NCI-H2196 (cell line): Measurements from ENCODE around the gene RIMKLB.
"Not testable (repeated sequence)": the region's sequence is repeated elsewhere in the genome, so short reads cannot be mapped to it uniquely, and the experiment has no call there.

Source experiments
- DNase-seq: peaks from one replicate; lab custom pipeline; 2025; ENCODE audit not compliant: unreplicated experiment; lab: John Stamatoyannopoulos, UW

Gene RIMKLB

DNA sequence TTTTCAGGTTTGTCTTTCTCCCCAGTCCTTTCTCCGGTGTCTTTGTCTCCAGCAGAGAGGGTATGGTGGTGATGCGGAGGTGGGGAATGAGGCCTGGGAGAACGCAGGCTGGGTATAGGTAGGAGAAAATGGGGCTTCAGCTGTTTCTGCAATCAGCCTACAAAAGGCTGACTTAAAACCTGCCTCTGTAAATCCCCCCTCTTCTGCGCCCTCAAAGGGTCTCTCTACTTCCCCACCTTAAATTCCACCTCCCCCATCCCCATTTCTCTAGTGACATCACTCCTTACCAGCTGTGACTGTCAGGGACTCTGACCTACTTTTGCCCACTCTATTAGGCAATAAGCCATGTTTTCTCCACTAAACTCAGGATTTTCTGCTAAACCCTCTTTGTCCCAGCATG, 8.1 kb upstream of the RIMKLB start:
- DNase-seq: no peak

DNA sequence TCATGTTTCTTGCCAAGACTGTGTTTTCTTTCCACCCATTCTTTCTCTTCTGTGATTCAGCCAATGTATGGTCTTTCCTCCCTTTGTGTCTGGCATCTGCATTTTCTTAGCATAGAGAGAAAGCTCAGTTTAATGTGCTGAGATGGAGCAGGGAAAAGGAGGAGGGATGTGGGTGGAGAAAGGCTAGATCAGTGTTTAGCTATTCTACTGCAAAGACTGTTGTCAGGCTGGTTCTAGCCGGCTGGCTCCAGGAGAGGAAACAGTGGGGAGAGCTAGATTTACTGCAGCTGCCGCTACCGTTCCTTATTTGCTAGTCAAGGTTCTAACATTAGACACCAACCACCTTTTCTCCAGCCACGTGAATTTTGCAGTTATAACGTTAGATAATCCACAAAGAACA, 5.2 kb upstream of the RIMKLB start:
- peak; percentile 49 for DNase-seq

DNA sequence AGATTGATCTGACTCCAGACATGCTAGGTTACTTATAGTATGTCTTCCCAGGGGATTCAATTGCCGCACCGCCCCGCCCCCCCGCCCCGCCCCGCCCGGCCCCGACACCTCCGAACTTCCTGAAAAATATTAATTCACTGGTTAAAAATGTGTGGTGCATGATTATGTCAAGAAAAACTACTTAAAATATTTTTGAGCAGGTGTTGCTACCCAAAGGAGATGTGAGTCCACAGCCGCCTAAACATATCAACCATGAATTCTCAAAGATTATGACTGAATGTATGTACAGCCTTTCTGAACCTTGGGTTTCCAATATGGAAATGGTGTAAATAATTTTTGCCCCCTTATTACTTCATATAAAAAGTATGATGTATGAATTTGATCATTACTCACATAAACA, 2.7 kb upstream of the RIMKLB start:
- no peak for DNase-seq

DNA sequence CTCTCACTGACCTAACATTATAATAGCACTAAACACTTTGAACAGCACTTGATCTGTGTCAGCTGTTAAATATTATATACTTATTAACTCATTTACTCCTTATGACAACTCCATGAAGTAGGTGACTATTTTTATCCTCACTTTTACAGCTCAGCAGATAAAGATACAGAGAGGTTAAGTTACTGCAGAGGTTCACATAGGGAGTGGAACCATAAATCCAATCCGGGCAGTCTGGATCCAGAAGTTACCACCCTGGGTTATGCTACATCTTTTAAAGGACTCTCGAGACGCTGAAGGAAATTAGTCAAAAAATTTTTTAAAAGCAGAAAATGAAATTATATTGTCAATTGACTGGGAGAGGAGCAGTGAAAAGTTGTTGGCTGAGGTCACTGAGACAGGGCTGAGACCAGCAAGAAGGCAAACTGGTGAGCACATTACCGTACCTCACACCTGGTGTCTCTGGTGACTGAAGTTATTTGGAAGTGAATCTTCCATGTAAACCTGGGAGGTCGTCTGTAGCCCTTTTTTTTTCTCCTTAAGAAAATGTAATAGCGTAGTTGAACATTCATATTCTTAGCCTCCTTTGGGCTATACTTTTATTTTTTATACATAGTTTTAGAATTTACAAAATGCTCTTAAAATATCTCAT, 1.2 kb upstream of the RIMKLB start:
- no peak for DNase-seq

DNA sequence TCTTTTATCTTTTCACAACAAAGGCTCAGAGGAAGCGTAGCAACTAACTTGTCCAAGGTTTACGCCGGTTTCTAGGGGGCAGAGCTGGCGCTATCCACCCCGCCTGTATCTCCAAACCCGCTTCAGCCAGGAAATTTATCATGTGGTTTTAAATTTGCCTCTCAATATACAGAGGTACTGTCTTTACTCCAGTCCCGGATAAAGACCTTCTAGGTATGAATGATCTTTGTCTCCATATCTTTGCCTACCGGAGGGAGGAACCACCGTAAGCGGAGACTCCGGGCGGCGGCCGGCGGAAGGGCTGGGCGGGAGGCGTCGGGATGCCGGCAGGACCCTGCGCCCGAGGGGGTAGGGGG, 693 bp upstream of the RIMKLB start:
- DNase-seq: no peak

DNA sequence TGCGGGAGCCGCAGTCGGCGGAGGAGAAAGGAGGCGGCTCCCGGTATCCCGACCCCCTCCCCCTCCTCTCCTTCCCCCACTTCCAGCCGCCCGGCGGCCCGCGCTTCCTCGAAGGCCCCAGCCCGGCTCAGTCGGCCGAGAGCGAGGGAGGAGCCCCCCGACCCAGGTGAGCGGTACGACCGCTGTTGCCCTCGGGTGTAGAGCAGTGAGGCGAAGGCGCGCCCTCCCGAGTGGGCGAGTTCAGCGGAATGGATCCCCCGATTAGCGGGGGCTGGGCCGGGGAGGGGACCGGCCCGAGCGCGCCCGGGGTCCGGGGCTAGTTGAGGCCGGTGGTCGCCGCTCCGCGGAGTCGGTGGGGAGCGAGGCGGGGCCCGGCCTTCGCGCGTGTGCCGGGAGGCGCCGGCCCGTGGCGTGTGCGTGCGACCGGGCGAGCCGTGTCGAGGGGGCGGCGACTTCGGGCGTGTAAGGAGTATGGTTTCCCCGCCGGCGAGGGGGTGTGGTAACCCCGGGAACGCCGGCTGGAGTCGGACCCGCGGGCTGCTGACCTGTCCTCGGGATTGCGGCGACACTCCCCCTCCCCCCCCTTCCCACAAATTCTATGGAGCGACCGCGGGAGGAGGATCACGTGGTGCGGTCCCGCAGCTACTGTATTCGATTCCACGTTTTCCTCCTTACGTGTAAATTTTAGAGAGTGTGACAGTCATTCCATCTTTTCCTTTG, 501 bp downstream of the RIMKLB start:
- no peak for DNase-seq

DNA sequence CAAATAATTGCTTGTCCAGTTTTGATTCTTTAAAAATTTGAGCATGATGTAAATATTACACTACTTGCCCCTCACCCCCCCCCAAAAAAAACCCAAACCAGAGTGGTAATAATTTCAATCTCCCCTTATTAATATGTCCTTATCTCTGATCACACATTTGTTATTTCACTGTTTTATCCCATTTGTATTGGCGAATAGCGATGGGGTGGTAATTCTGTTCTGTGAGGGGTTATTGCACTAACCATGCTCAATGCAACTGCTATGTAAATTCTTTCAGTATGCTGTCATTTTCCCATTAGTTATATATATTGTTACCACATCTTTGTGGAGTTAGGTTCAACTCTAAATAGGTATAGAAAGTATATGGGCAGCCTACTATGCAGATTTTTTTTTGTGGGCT, 1.1 kb downstream of the RIMKLB start:
- no peak for DNase-seq

DNA sequence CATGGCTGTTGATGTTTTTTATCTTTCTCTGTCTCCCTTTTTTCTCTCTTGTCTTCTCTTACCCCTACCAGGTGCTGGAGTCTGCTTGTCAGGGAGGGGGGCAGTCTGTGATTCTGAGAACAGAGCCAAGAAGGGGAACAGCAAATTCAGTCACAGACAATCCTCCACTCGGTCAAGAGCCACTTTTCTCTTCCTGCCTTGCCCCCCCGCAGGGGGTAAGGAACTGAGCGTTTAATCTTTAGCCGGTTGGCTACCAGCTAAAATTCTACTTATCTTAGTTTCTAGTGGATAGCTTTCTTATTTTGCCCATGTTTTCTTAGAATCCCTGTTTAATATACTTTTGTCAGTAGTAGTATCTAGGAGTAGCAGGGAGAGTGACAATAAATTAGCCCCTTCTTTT, 1.9 kb downstream of the RIMKLB start:
- no peak for DNase-seq

DNA sequence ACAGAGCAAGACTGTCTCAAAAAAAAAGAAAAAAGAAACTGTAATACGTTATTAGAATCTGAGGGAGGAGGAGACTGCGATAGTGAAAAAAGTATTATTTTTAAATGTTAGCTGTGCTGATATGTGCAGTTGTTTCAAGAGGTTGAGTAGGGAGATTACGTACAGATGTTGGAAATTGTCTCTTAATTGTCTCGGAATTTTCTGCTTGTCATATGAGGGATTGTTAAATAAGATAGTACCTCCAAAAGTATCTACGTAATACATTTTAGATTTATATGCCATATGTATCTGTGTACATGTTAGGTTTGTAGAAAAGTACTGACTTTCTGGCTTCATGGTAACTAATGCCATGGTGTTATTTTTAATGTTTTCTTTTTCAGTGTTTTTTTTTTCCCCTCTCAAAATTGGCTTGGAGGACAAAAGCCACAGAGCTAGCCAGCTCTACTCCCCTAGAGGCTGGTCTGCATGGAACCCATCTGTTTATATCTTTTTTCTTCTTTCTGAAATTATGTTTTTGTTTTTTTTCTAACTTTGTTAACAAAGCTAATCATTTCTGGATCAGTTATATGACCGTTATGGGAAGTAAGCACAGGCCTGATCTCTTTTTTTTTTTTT, 3.4 kb downstream of the RIMKLB start:
- DNase-seq: no peak

DNA sequence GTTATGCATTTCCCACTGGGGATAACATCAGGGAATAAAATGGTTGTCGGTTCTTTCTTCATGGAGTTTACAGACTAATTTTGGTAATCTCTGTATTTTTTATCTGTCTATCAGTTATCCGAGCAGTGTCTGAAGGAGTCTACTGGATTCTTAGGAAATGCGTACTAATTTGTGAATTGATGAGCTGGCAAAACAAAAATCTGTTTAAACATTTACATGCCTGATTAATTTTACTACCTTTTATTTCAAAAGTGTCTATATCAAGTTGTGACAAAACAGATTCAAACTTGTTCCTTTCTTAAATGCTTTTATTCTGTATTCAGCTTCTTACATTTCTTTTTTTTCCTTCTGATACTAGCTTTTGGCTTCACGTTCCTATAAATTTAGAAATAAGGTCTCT, 4.4 kb downstream of the RIMKLB start:
- DNase-seq: no peak

DNA sequence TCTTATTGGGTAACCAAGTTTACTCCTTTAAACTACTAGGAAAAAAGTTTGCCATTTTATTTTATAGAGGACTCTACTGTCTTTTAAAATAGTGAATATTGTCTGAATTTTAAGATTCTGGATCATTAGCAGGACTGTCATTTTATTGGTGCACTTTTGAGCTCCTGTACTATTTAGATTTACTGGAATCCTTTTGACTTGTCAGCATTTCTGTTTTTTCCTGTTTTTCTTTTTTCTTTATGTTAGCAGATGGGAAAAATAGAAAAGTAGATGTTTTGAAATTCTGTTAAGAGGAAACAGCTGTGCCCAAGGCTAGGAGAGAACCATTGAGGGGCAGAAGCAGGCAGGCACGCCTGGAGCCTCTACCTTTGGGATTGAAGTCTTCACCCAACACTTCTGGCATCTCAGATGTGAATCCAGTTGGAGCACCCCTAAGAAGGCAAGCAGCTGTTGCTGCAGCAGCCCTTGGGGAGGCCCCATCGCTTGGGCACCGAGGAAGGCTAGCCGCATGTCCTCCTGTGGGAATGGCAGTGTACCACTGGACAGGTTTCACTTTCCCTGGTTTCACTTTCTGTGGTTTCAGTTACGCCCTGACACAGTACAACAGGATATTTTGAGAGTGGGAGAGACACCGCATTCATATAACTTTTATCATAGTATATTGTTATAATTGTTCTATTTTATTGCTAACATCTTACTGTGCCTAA, 11.5 kb downstream of the RIMKLB start:
- DNase-seq: no peak

DNA sequence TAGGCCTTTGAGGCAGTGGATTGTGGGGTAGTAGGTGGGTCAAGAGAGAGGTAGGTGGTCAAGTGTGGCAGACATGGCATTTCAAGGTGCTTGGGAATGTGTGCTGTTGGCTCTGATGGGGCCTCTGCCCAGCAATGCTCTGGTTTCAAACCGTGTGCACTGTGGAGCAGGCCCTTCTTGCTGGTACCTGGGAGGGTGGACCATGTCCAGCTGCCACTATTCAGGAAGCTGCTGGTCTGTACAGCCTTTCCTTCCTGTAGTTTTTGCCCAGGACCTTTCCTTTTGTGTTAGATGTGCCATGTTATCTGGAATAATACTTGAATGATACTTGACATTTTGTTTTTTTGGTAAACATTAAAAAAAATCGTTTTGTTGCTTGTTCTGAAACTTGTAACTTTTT, 14.8 kb downstream of the RIMKLB start:
- no peak for DNase-seq

DNA sequence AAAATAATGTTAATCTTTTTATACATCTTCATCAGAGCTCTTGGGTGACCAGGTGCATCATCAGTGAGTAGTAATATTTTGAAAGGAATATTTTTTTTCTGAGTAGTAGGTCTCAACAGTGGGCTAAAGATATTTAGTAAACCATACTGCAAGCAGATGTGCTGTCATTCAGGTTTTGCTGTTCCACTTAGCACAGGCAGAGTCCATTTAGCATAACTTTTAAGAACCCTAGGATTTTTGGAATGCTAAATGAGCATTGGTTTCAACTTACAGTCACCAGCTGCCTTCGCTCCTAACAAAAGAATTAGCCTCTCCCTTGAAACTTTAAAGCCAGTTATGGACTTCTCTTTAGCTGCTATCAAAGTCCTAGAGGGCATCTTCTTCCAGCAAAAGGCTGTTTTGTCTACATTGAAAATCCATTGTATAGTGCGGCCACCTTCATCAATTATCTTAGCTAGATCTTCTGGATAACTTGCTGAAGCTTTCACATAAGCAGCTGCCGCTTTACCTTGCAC, 24.6 kb downstream of the RIMKLB start:
- no peak for DNase-seq

DNA sequence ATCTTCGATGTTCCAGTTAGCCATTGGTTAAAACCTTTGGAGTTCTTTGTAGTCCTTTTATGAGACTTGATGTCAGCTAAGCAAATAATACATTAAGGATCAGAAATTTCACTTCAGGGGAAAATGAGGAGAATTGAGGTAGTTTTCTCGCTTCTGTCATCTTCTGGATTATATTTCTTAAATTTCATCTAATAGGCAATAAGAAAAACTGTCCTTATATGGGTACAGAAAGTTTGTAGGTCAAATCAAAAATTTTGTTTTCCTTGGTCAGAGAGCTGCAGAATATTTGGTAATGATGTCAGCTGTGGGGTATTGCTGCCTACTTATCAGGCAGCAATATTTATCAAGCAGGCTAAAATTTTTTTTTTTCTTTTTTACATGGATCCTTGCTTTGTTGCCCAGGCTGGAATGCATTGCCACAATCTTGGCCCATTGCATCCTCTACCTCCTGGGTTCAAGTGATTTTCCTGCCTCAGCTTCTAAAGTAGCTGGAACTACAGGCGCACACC, 37.1 kb downstream of the RIMKLB start:
- DNase-seq: no peak

DNA sequence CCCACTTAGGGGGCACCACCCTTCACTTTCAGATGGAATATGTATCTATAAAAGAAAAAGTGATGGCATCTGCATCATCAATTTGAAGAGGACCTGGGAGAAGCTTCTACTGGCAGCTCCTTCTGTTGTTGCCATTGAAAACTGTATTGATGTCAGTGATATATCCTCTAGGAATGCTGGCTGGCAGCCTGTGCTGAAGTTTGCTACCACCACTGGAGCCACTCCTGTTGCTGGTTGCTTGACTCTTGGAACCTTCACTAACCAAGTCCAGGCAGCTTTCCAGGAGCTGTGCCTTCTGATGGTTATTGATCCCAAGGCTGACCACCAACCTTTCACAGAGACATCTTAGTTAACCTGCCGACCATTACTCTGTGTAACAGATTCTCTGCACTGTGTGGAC, 44.7 kb downstream of the RIMKLB start:
- DNase-seq: no peak

DNA sequence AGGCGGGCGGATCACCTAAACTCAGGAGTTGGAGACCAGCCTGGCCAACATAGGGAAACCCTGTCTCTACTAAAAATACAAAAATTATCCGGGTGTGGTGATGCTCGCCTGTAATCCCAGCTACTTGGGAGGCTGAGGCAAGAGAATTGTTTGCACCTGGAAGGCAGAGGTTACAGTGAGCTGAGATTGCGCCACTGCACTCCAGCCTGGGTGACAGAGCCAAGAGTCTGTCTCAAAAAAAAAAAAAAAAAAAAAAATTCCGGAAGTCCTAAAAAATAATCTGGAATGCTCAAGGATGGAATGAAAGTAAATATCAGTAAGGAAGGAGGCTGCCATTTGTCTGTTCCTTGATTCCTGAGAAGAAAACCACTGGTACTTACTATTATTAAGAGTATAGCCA, 45.3 kb downstream of the RIMKLB start:
- not testable (repeated sequence) for DNase-seq

DNA sequence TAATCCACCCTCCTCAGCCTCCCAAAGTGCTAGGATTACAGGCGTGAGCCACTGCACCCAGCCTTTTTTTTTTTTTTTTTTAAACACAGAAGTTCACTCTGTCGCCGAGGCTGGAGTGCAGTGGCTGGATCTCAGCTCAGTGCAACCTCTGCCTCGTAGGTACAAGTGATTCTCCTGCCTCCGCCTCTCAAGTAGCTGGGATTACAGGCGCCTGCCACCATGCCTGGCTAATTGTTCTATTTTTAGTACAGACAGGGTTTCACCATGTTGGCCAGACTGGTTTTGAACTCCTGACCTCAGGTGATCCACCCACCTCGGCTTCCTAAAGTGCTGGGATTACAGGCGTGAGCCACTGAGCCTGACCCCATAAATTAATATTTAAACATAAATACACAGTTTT, 47.8 kb downstream of the RIMKLB start:
- not testable (repeated sequence) for DNase-seq

DNA sequence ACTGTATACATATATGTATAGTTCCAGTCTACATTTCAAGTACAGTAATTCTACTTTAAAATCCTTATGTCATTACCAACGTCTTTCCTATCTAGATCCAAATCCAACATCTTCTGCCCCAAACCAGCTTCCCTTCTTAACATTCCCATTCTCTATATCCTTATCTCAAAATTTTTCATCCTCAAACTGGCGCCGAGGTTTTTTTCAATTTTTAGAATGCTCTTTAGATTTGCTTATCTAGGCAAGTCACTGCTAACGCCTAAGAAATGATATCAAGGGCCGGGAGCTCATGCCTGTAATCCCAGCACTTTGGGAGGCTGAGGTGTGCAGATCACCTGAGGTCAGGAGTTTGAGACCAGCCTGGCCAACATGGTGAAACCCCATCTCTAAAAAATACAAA, 48.3 kb downstream of the RIMKLB start:
- DNase-seq: no peak

DNA sequence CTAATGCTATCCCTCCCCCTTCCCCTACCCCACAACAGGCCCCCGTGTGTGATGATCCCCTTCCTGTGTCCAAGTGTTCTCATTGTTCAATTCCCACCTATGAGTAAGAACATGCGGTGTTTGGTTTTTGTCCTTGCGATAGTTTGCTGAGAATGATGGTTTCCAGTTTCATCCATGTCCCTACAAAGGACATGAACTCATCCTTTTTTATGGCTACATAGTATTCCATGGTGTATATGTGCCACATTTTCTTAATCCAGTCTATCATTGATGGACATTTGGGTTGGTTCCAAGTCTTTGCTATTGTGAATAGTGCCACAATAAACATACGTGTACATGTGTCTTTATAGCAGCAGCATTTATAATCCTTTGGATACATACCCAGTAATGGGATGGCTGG, 62.3 kb downstream of the RIMKLB start:
- not testable (repeated sequence) for DNase-seq

DNA sequence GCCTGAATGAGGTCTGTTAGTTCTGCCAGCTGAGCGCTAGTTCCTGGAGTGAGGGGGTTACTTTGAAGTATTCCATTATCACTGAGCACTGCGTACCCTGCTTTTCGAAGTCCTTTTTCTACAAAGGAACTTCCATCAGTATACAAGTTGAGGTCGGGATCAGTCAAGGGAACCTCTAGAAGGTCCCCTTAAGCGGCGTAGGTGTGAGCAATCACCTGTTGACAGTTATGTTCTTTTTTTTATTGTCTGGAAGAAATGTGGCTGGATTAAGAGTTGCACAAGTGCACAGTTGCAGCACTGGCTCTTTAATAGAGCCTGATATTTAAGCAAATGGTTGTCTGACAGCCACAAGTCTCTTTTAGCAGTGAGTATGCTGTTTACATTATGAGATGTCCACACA, 64.9 kb downstream of the RIMKLB start:
- DNase-seq: not testable (repeated sequence)

DNA sequence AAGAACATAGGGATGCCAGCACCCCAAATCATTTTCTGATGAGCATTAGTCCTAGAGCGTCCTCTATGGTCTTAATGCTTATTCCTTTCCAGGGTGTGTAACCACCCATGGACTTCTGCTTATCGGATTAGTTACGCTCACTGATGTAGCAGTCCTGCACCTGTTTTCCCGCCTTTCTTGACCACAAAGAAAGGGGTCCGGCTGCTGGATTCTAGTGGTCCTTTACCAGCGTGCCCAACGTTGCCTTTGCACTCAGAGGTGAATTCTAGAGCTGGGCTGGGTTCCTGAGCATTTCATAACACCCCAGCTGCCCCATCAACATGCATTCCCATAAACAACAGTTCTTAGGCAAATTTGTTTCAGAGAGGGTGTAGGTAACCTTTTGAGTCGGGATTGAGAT, 68.3 kb downstream of the RIMKLB start:
- DNase-seq: not testable (repeated sequence)

DNA sequence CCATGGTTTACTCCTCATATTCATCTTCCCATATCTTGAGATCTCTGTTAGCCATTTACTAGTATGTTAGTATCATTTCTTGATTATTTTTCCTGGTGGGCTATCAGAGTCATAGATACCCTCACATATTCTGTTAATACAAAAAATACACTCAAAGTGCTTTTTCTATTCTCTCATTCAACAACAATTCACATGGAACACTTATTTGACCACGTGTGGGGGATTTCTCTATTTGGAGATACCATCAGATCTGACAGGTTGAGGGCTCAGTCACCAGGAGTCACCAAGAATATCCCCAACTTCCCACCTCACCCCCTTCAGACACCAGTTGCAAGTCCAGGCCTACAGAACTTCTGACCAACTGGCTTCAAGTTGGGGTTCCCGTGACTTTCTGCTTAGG, 72.7 kb downstream of the RIMKLB start:
- no peak for DNase-seq
